Fibroblast of the aortic adventitia (primary cell): Measurements from ENCODE around the gene MCU. TPM values are rescaled to one million over a fixed set of nuclear protein-coding genes. Genes with fewer than 3 reads are reported as not detected.

Source experiments
- DNase-seq: peaks from one replicate; pipeline ENCODE4 v3.0.0-alpha.2; 2010; ENCODE audit warnings: low read depth
- H3K4me3 ChIP-seq: 2 replicates; pipeline ENCODE4 v1.5.1; 2011; ENCODE audit warnings: low read depth, mild to moderate bottlenecking, control low read depth, low read length, moderate library complexity
- CTCF ChIP-seq: IDR thresholded peaks from 2 replicates; pipeline ENCODE4 v1.5.1; 2011; ENCODE audit warnings: mild to moderate bottlenecking, low read length, control low read depth, inconsistent platforms; ENCODE audit not compliant: insufficient read depth
- small RNA-seq: library from RNA; depleted of rRNA; stranded (forward); fragments of <200 nt; gene quantifications from one replicate; pipeline ENCODE3, GENCODE V24; 2012
- total RNA-seq: library from RNA; depleted of rRNA; stranded (reverse); fragments of >200 nt; gene quantifications from 2 replicates; pipeline ENCODE4 v1.2.3, GENCODE V29; 2012; ENCODE audit warnings: low replicate concordance

The MCU gene
- total RNA-seq, 1 donor, result 32.5 TPM

GRCh38 chr10:72935361-72935760 is 243.4 kb downstream of the MCU start:
- no peak overlapping the region for H3K4me3 ChIP-seq
- DNase-seq, result no peak
- TF ChIP-seq CTCF, result no peak

Small RNAs within 50 kb of the gene (small RNA-seq; reads per million reads assigned to genes)
- not detected for gene MIR4676
- gene RF00019, result not detected

Other genes starting within 250 kb of the MCU start
- gene MICU1, start 66.1 kb upstream of the MCU start, total RNA-seq, result 58.3 and 65.3 TPM in 2 replicates
- not detected in 2 replicates for gene OIT3, start 201.6 kb downstream of the MCU start, total RNA-seq